Measurements from ENCODE around the gene NKX2-4.

Gene NKX2-4

DNA sequence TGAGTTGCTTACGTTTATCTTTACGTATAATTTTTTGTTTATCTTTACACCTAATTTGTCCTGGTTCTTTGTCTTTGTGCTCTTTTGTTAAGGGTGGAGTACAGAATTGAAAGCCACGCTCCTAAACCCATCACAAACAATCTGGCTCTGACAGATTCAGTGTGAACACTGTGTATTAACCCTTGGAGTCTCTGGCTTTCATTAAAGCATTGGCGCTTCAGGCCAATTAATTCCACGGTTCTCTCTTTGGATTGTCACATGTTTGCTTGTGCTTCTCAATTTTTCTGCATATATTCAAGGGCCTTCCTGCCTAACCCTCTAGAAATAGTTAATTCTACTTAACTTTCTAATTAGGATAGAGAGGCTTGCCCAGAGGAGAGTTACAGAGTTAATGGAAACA lies 38.6 kb downstream of the NKX2-4 start:
- DNase-seq: no peak

GRCh38 chr20:21357844-21358243 lies 39.5 kb downstream of the NKX2-4 start:
- DNase-seq: no peak

GRCh38 chr20:21356386-21356785 lies 40.9 kb downstream of the NKX2-4 start:
- no peak for DNase-seq

- no peak for DNase-seq
Measured at GRCh38 chr20:21355981-21356380, 41.3 kb downstream of the NKX2-4 start.

- no peak for DNase-seq
Measured at GRCh38 chr20:21353236-21353635, 44.1 kb downstream of the NKX2-4 start.

GRCh38 chr20:21352703-21353102 lies 44.6 kb downstream of the NKX2-4 start:
- no peak for DNase-seq
